HL-60 (cell line): ENCODE results near the gene RFK.

Source experiments
- CTCF ChIP-seq: IDR thresholded peaks from one replicate; pipeline ENCODE4 v1.5.1; 2011; ENCODE audit warnings: low read length, control low read depth, inconsistent platforms; ENCODE audit not compliant: insufficient read depth
- POLR2AphosphoS5 ChIP-seq: IDR thresholded peaks from 2 replicates; pipeline ENCODE4 v1.6.1; 2012; ENCODE audit warnings: low read depth
- TF ChIP-seq, protein P1 (sequence below): IDR thresholded peaks from 2 replicates; pipeline ENCODE4 v1.6.1; 2012; ENCODE audit warnings: low read depth; ENCODE audit not compliant: insufficient replicate concordance

DNA sequence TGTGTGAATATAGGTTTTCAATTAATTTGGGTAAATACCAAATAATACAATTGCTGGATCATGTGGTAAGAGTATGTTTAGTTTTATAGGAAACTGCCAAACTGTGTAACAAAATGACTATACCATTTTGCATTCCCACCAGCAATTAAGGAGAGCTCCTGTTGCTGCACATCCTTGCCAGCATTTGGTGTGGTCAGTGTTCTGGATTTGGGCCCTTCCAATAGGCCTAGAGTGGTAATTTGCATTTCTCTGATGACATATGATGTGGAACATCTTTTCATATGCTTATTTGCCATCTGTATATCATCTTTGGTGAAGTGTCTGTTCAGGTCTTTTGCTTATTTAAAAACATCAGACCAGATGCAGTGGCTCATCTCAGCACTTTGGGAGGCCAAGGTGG, 11.6 kb upstream of the RFK start:
- TF ChIP-seq POLR2AphosphoS5 (no peak), CTCF (no peak)
- TF ChIP-seq, protein P1, sequence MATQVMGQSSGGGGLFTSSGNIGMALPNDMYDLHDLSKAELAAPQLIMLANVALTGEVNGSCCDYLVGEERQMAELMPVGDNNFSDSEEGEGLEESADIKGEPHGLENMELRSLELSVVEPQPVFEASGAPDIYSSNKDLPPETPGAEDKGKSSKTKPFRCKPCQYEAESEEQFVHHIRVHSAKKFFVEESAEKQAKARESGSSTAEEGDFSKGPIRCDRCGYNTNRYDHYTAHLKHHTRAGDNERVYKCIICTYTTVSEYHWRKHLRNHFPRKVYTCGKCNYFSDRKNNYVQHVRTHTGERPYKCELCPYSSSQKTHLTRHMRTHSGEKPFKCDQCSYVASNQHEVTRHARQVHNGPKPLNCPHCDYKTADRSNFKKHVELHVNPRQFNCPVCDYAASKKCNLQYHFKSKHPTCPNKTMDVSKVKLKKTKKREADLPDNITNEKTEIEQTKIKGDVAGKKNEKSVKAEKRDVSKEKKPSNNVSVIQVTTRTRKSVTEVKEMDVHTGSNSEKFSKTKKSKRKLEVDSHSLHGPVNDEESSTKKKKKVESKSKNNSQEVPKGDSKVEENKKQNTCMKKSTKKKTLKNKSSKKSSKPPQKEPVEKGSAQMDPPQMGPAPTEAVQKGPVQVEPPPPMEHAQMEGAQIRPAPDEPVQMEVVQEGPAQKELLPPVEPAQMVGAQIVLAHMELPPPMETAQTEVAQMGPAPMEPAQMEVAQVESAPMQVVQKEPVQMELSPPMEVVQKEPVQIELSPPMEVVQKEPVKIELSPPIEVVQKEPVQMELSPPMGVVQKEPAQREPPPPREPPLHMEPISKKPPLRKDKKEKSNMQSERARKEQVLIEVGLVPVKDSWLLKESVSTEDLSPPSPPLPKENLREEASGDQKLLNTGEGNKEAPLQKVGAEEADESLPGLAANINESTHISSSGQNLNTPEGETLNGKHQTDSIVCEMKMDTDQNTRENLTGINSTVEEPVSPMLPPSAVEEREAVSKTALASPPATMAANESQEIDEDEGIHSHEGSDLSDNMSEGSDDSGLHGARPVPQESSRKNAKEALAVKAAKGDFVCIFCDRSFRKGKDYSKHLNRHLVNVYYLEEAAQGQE = no peak
